HG03558 (cell line): ENCODE measurements around the gene ZFYVE9.

ENCODE experiments used
- ATAC-seq: cut with Tn5 transposase; IDR thresholded peaks from one replicate; pipeline ENCODE4 v1.9.1; 2021; ENCODE audit warnings: moderate number of reproducible peaks; ENCODE audit not compliant: unreplicated experiment; ENCODE audit errors: extremely low read depth

ZFYVE9 gene

DNA sequence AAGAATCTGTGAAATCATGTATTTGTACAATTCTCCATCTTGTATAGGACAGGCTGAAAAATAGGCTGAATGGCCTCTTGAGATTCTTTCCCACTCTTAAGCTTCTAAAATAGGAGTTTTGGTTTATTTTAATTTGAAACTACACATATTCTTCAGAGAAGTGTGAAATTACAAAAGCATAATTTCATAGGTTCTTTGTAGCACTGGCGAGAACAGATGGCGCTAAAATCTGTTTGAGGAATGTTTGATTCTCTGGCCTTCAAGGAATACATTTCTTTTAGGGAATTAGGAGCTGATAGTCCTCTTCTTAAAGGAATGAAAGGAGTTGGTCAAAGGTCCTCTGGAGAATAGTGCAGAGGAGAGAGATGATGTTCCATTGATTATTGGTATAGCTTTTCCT is 179.2 kb downstream of the ZFYVE9 start:
- no peak for ATAC-seq

- ATAC-seq, result no peak
These were observed 181.8 kb downstream of the ZFYVE9 start for GRCh38 chr1:52323731-52324130.

DNA sequence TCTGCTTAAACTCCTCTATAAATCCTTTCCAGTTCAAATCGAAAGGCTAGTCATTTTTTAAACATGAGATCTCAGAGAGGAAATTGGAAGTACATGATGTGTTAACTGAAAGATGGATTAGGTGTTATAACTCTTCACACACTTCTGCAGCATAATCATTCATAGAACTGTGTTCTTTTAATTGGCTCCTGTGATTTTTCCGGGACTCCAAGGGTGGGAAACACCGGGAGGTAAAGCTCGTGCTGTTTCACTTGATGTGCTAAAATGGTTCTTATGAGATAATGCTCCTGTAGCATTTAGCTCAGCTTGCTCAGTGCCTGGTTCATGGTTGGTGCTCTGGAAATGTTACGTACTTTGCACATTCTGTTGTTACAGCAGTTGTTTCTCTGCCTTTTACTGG is 183.9 kb downstream of the ZFYVE9 start:
- ATAC-seq, result no peak

GRCh38 chr1:52328615-52329014 is 186.7 kb downstream of the ZFYVE9 start:
- no peak for ATAC-seq

DNA sequence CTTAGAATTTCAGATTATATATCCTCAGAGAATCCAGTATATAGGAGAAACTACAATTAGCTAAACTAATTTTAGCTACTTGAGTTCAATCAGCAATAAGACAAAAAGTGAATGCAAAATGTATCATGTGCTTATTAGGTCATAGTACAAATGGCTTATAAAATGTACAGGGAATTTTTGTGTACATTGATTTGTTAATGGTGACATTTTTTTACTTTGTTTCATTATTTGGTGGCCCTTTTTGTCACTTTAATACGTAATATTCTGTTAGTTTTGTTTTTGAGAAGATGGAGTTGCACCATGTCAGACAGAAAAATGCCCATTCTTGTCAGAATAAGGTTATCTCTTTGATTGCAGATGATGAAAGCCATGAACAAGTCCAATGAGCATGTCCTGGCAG is 190.5 kb downstream of the ZFYVE9 start:
- ATAC-seq, result no peak

GRCh38 chr1:52334906-52335528 is 193.1 kb downstream of the ZFYVE9 start:
- ATAC-seq, result no peak

GRCh38 chr1:52337439-52337838 is 195.6 kb downstream of the ZFYVE9 start:
- no peak for ATAC-seq

DNA sequence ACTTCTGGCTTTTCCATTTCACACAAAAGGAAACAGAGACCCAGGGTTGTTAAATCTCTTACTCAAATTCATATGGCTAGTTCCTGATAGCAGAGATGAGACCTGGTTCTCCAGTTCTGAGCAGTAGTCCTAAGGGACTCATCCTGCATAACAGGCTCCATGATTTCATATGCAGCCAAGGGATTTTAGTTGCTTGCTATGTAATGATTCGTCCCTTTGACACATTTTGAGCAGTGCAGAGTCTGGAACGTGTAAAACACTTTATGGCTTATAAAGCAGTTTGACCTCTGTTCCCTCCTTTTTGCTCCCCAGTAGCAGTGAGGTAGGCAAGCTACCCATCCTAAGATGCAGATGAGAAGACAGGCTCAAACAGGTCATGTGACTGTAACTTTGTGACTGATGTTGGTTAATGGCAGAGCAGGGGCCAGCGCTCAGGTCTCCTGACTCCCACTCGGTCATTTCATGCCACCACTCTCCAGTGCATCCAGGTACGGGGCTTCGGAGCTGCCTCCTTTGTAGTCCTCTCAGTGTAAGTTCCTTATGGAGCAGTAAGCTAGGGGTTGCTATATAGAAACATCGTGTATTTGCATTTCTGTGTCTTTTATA is 199.9 kb downstream of the ZFYVE9 start:
- ATAC-seq, result no peak

- no peak for ATAC-seq
These were observed 202.1 kb downstream of the ZFYVE9 start for GRCh38 chr1:52343979-52344378.

DNA sequence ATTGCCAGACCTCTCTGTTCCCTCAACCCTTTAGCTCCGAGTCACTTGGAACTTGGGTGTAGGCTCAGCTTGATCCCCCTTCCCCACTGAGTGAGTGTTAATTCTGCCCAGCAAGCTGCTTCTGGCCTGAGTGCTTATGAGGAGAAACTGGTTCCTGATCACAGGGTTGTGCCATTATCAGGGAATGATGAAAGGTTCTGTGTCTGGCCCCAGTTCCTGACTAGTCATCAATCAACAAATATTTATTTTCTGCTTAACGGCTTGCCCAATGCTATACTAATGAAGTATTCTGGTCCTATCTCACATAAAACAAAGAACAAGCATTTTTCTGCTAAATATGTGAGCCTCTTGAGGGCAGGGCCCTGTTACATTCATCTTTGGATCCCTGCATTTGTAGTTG is 203.4 kb downstream of the ZFYVE9 start:
- ATAC-seq, result no peak

GRCh38 chr1:52346653-52347052 is 204.8 kb downstream of the ZFYVE9 start:
- ATAC-seq, result no peak

GRCh38 chr1:52348704-52349300 is 206.9 kb downstream of the ZFYVE9 start:
- ATAC-seq, result no peak

- no peak for ATAC-seq
These were observed 210.8 kb downstream of the ZFYVE9 start for GRCh38 chr1:52352690-52353089.

- no peak for ATAC-seq
These were observed 213.5 kb downstream of the ZFYVE9 start for GRCh38 chr1:52355436-52355835.

DNA sequence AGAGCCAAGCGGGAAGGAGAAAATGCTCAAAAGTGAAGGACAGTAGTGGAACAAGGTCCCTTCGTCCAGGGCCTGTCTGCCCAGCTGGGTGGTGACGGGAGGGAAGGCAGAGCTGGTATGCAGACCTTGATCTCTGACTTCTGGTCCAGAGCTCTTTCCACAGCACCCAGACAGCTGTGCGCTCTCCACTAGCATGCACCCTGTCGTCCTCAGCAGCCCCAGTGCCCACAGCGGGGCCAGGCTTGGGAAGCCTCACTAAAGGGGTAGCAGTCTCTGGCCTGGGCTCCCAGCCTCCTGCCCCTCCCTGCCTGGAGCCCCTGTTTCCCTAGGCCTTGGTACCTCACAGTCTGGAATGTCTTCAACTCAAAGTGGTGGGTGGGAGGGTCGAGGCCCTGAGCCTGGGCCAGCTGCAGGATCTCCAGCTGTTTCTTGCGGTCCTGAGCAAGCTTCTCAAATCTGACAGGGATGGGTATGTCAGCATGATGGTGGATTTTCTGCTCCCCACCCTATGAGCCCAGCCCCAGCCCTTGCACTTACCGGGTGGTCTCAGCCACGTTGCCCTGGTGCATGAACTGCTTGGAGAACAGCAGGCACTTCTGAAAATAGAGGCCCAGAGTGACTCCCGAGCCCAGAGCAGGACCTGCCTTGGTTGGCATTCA is 214.1 kb downstream of the ZFYVE9 start:
- ATAC-seq, result no peak

- no peak for ATAC-seq
These were observed 215.0 kb downstream of the ZFYVE9 start for GRCh38 chr1:52356818-52357355.

DNA sequence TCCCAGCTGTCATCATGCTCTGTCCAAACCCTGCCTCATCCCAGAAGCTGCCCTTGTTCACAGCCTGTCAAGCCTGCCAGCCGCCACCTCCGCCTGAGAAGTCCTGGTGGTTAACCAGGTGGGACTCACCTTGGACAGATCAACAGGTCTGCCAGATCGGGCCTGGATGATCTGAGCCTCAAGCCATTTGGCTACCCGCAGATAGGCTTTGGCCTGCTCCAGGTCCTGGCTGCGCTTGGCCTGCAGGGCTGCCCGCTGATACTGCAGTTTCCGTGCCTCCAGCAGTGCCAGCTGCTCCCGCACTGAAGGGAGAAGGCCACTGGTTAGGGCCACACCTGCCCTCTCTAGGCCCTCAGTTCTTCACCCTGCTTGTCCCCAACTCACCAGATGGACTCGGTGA is 215.5 kb downstream of the ZFYVE9 start:
- no peak for ATAC-seq

- ATAC-seq, result no peak
These were observed 217.1 kb downstream of the ZFYVE9 start for GRCh38 chr1:52358851-52359497.

GRCh38 chr1:52359676-52360594 is 218.0 kb downstream of the ZFYVE9 start:
- no peak for ATAC-seq

DNA sequence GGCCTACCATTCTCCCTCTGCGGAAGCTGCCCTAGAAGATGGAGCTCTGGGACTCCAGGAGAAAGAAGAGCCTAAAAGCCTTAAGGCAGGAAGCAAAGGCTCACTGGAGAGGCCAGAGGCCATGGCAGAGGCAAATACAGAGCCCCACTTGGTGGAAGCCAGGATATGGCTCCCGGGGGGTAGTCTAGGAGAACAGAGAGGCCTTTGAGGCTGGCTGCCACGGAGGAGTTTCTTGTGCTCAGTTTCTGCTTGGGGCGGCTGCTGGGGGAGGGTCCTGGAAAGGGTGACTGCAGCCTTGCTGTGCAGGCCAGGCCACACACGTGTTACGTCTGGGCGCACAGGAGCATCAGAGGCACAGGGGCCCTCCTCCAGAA is 218.7 kb downstream of the ZFYVE9 start:
- ATAC-seq, result no peak
